ENCODE results near the gene GGA2.

DNA sequence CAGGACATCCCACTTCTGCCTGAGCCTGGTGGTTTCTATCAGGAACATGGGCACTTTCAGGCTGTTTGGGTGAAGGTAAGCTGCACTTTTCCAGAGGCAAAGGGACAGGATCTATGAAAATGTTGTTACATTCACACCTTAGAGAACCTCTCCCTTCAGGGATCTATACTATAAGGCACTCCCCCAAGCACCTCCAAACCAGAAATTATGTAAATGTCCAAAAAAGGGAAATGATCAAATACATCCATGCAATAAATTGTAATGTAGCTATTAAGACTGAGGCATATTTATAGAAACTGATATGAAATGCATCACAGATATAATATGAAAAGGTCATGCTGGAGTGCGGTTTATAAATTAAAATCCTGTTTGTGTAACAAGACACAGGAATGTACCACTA is 34.0 kb downstream of the GGA2 start:
- TF ChIP-seq, protein P1, sequence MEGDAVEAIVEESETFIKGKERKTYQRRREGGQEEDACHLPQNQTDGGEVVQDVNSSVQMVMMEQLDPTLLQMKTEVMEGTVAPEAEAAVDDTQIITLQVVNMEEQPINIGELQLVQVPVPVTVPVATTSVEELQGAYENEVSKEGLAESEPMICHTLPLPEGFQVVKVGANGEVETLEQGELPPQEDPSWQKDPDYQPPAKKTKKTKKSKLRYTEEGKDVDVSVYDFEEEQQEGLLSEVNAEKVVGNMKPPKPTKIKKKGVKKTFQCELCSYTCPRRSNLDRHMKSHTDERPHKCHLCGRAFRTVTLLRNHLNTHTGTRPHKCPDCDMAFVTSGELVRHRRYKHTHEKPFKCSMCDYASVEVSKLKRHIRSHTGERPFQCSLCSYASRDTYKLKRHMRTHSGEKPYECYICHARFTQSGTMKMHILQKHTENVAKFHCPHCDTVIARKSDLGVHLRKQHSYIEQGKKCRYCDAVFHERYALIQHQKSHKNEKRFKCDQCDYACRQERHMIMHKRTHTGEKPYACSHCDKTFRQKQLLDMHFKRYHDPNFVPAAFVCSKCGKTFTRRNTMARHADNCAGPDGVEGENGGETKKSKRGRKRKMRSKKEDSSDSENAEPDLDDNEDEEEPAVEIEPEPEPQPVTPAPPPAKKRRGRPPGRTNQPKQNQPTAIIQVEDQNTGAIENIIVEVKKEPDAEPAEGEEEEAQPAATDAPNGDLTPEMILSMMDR (IDR thresholded peaks at IDR 0.05) = no peak
- TF ChIP-seq POLR2A (IDR thresholded peaks at IDR 0.05) = no peak
